ENCODE data around the gene ZNF554. TPM values are rescaled to one million over a fixed set of nuclear protein-coding genes. Genes with fewer than 3 reads are reported as not detected.
"Not testable (repeated sequence)": the region's sequence is repeated elsewhere in the genome, so short reads cannot be mapped to it uniquely, and the experiment has no call there.

ZNF554 gene
- total RNA-seq, 1 donor from 2014 or later, result 2.4 TPM

GRCh38 chr19:2814426-2814825 lies 5.2 kb upstream of the ZNF554 start:
- DNase-seq (ENCODE audit: low spot score), result no peak
- Mint-ChIP-seq H3K9me3 (no peaks in the 10 kb centered on the region), H3K36me3 (ENCODE audit: low read depth) (peaks cover 6% of the 10 kb centered on the region), H3K4me3 (ENCODE audit: low read depth) (no peak overlapping the region), H3K4me1 (ENCODE audit: low read depth) (no peaks in the 10 kb centered on the region), H3K27ac (no peak overlapping the region), H3K27me3 (ENCODE audit: low read depth) (no peaks in the 10 kb centered on the region)
- intact Hi-C loops (cut with micrococcal nuclease), result no loop called here

- no peaks in the 10 kb centered on the region for H3K27me3 Mint-ChIP-seq (ENCODE audit: low read depth)
- intact Hi-C loops (cut with micrococcal nuclease), result no loop called here
- no peak for DNase-seq (ENCODE audit: low spot score)
- no peak overlapping the region for H3K27ac Mint-ChIP-seq
- H3K4me1 Mint-ChIP-seq (ENCODE audit: low read depth), result no peaks in the 10 kb centered on the region
- no peak overlapping the region for H3K4me3 Mint-ChIP-seq (ENCODE audit: low read depth)
- peaks cover 4% of the 10 kb centered on the region for H3K36me3 Mint-ChIP-seq (ENCODE audit: low read depth)
- no peaks in the 10 kb centered on the region for H3K9me3 Mint-ChIP-seq
Observed at GRCh38 chr19:2815191-2815614, 4.5 kb upstream of the ZNF554 start.

DNA sequence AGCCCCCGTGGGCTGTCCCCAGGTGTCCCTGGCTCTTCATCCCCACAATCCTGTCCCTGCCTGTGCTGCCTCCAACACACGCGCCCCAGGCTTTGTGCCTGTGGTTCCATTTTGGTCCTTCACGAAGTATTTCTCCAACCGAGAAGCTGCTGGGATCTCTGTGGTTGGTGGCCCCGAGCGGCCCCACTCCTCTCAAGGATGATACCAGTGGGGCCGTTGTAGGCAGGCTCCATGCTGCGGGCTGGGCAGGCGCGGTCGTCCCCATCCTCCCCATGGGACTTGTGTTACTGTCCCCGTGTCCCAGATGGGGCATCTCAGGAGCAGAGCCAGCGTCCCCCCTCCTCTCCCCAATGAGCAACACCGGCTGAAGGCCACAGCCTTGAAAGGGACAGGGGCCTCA lies 3.7 kb upstream of the ZNF554 start:
- H3K9me3 Mint-ChIP-seq, result no peaks in the 10 kb centered on the region
- no peak for DNase-seq (ENCODE audit: low spot score)
- no peaks in the 10 kb centered on the region for H3K27me3 Mint-ChIP-seq (ENCODE audit: low read depth)
- no peaks in the 10 kb centered on the region for H3K4me1 Mint-ChIP-seq (ENCODE audit: low read depth)
- H3K27ac Mint-ChIP-seq, result no peak overlapping the region
- H3K4me3 Mint-ChIP-seq (ENCODE audit: low read depth), result no peak overlapping the region
- intact Hi-C loops (cut with micrococcal nuclease), result no loop called here
- peaks cover 4% of the 10 kb centered on the region for H3K36me3 Mint-ChIP-seq (ENCODE audit: low read depth)

DNA sequence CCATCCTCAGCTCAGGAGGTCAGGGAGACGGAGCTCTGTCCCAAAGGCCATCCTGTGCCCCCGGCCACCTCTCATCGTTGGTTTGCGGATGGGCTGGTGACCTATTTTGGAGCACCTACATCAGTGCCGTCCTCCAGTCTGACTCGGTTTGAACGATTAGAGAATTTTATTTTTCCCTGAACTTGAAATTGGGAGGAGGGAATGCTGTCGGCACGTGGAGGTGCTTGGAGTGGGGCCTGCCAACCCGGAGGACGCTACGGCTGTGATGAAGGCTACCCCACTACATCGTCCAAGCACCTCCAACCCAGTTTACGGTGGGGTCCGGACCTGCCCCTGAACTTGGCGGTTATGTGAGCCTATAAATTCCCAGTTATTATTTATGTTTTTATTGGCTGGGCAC lies 3.0 kb upstream of the ZNF554 start:
- Mint-ChIP-seq H3K36me3 (ENCODE audit: low read depth) (peaks cover 4% of the 10 kb centered on the region), H3K27ac (no peak overlapping the region), H3K9me3 (no peaks in the 10 kb centered on the region), H3K27me3 (ENCODE audit: low read depth) (no peaks in the 10 kb centered on the region), H3K4me1 (ENCODE audit: low read depth) (no peaks in the 10 kb centered on the region), H3K4me3 (ENCODE audit: low read depth) (no peak overlapping the region)
- no peak for DNase-seq (ENCODE audit: low spot score)
- intact Hi-C loops (cut with micrococcal nuclease), result no loop called here

DNA sequence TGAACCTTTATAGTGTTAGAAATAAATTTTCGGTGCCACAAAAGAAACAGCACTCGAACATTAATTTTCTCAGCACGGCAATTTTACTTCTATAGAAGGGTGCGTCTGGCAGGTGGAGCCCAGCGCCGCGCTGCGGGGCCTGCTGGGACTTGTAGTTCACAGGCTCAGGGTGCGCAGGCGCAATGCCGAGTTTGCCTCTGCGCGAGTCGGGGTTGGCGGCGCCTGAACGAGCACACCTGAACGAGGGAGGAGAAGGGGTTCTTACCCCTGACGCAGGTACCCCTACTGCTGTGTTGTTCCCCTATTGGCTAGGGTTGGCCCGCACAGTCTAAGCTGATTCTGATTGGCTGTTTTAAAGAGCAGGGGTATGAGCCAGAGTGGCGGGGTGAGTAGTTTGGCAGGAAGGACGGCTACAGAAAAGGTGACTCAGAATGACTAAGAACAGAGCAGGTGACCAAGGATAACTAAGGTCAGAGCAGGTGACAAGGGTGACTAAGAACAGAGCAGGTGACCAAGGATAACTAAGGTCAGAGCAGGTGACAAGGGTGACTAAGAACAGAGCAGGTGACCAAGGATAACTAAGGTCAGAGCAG lies 2.3 kb upstream of the ZNF554 start:
- H3K36me3 Mint-ChIP-seq (ENCODE audit: low read depth); DNase-seq (ENCODE audit: low spot score); H3K27ac Mint-ChIP-seq; H3K9me3 Mint-ChIP-seq; H3K4me3 Mint-ChIP-seq (ENCODE audit: low read depth); intact Hi-C loops (cut with micrococcal nuclease); H3K4me1 Mint-ChIP-seq (ENCODE audit: low read depth); H3K27me3 Mint-ChIP-seq (ENCODE audit: low read depth): not testable (repeated sequence)

DNA sequence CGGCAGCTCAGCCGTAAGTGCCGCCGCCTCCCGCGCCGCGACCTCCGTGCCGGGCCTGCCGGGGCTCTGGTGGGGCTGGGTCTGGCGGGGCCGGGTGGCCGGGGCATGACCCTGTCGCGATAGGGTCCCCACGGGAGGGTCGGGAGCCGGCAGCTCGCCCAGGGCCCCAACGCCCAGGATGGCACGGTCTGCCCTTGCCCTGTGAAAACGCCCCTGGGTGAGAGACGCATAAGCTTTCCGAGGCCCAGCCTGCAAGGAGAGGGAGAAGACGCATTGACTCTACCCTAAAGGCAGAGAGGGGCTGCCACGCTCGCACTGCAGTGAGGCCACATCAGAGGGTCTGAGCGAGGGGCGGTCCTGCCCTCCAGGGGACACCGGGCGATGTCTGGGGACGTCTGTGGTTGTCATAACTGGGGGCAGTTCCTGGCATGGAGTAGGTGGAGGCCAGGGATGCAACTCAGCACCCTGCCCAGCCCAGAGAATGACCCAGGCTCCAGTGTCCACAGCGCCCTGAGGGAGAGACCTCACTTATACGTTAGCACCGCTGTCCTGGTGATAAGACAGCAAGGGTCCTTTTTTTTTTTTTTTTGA lies 539 bp downstream of the ZNF554 start:
- no peak for DNase-seq (ENCODE audit: low spot score)
- Mint-ChIP-seq H3K27me3 (ENCODE audit: low read depth) (no peaks in the 10 kb centered on the region), H3K9me3 (peaks cover 8% of the 10 kb centered on the region), H3K36me3 (ENCODE audit: low read depth) (peaks cover 6% of the 10 kb centered on the region), H3K4me1 (ENCODE audit: low read depth) (no peaks in the 10 kb centered on the region), H3K4me3 (ENCODE audit: low read depth) (peak overlapping the region; percentile 79), H3K27ac (no peak overlapping the region)
- intact Hi-C loops (cut with micrococcal nuclease), result no loop called here

DNA sequence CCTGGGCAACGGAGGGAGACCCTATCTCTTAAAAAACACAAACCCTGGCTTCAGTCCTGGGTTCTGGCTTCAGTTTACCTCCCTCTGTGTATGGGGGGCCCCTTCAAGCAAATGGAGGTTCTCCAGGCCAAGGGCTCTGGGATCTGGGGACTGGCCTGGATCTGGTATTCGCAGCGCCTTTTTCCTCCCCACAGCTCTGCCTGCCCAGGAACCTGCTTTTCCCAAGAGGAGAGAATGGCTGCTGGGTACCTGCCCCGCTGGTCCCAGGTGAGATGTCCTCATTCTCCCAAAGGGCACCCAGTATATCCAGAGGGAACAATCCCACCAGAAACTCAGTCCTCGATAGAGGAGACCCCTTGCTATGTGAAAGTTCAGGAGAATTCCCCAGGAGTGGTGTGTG lies 3.2 kb downstream of the ZNF554 start:
- Mint-ChIP-seq H3K9me3 (peaks cover 20% of the 10 kb centered on the region), H3K27ac (no peak overlapping the region), H3K4me3 (ENCODE audit: low read depth) (no peak overlapping the region), H3K36me3 (ENCODE audit: low read depth) (peaks cover 20% of the 10 kb centered on the region), H3K27me3 (ENCODE audit: low read depth) (no peaks in the 10 kb centered on the region), H3K4me1 (ENCODE audit: low read depth) (no peaks in the 10 kb centered on the region)
- DNase-seq (ENCODE audit: low spot score), result no peak
- intact Hi-C loops (cut with micrococcal nuclease), result no loop called here

- Mint-ChIP-seq H3K36me3 (ENCODE audit: low read depth) (peaks cover 28% of the 10 kb centered on the region), H3K27me3 (ENCODE audit: low read depth) (no peaks in the 10 kb centered on the region), H3K4me1 (ENCODE audit: low read depth) (no peaks in the 10 kb centered on the region), H3K9me3 (peaks cover 28% of the 10 kb centered on the region), H3K27ac (no peak overlapping the region), H3K4me3 (ENCODE audit: low read depth) (no peak overlapping the region)
- no peak for DNase-seq (ENCODE audit: low spot score)
- intact Hi-C loops (cut with micrococcal nuclease), result no loop called here
Observed at GRCh38 chr19:2823646-2824045, 4.0 kb downstream of the ZNF554 start.

- Mint-ChIP-seq H3K27me3 (ENCODE audit: low read depth) (no peaks in the 10 kb centered on the region), H3K4me1 (ENCODE audit: low read depth) (no peaks in the 10 kb centered on the region), H3K4me3 (ENCODE audit: low read depth) (no peak overlapping the region), H3K27ac (no peak overlapping the region), H3K36me3 (ENCODE audit: low read depth) (peaks cover 28% of the 10 kb centered on the region), H3K9me3 (peaks cover 30% of the 10 kb centered on the region)
- intact Hi-C loops (cut with micrococcal nuclease), result no loop called here
- no peak for DNase-seq (ENCODE audit: low spot score)
Observed at GRCh38 chr19:2824129-2824528, 4.5 kb downstream of the ZNF554 start.

DNA sequence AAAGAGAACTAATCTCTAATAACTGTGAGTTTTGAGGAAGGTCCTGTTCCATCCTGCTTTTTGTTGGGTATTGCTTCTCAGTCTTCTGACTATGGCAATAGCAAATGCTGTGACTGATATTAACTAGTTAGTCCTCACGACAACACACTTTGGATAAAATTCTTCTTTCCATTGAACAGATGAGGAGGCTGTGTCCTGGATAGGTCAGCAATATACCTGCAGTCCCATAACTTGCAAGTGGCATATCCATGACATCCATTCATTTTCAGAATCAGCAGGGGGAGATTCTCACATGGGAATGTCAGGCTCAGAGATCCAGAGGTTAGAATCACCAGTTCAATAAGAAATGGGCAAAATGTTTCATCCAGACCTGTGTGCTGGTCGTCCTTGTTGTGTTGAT lies 7.4 kb downstream of the ZNF554 start:
- no peak for DNase-seq (ENCODE audit: low spot score)
- H3K9me3 Mint-ChIP-seq, result peaks cover 38% of the 10 kb centered on the region
- intact Hi-C loops (cut with micrococcal nuclease), result no loop called here
- peaks cover 36% of the 10 kb centered on the region for H3K36me3 Mint-ChIP-seq (ENCODE audit: low read depth)
- H3K27ac Mint-ChIP-seq, result no peak overlapping the region
- no peaks in the 10 kb centered on the region for H3K27me3 Mint-ChIP-seq (ENCODE audit: low read depth)
- H3K4me1 Mint-ChIP-seq (ENCODE audit: low read depth), result no peaks in the 10 kb centered on the region
- H3K4me3 Mint-ChIP-seq (ENCODE audit: low read depth), result no peak overlapping the region

GRCh38 chr19:2827840-2828489 lies 8.3 kb downstream of the ZNF554 start:
- Mint-ChIP-seq H3K36me3 (ENCODE audit: low read depth) (peaks cover 40% of the 10 kb centered on the region), H3K27me3 (ENCODE audit: low read depth) (no peaks in the 10 kb centered on the region), H3K9me3 (peaks cover 47% of the 10 kb centered on the region), H3K4me1 (ENCODE audit: low read depth) (no peaks in the 10 kb centered on the region), H3K27ac (no peak overlapping the region), H3K4me3 (ENCODE audit: low read depth) (no peak overlapping the region)
- DNase-seq (ENCODE audit: low spot score), result no peak
- intact Hi-C loops (cut with micrococcal nuclease), result no loop called here

GRCh38 chr19:2834294-2834871 lies 14.7 kb downstream of the ZNF554 start:
- intact Hi-C loops (cut with micrococcal nuclease), result no loop called here
- Mint-ChIP-seq H3K4me1 (ENCODE audit: low read depth) (no peaks in the 10 kb centered on the region), H3K4me3 (ENCODE audit: low read depth) (no peak overlapping the region), H3K36me3 (ENCODE audit: low read depth) (peaks cover 41% of the 10 kb centered on the region), H3K9me3 (peaks cover 59% of the 10 kb centered on the region), H3K27me3 (ENCODE audit: low read depth) (no peaks in the 10 kb centered on the region), H3K27ac (no peak overlapping the region)
- DNase-seq (ENCODE audit: low spot score), result no peak

GRCh38 chr19:2837430-2837829 lies 17.8 kb downstream of the ZNF554 start:
- no peak overlapping the region for H3K4me3 Mint-ChIP-seq (ENCODE audit: low read depth)
- intact Hi-C loops (cut with micrococcal nuclease), result no loop called here

More at GRCh38 chr19:2837430-2837829, 17.8 kb downstream of the ZNF554 start:
- Mint-ChIP-seq H3K36me3 (ENCODE audit: low read depth) (peaks cover 34% of the 10 kb centered on the region), H3K27me3 (ENCODE audit: low read depth) (peaks cover 3% of the 10 kb centered on the region), H3K9me3 (peaks cover 48% of the 10 kb centered on the region), H3K27ac (no peak overlapping the region), H3K4me1 (ENCODE audit: low read depth) (no peaks in the 10 kb centered on the region)
- no peak for DNase-seq (ENCODE audit: low spot score)

All from activated T-helper 2 cell treated with anti-CD3 and anti-CD28 coated beads, Interferon-gamma antibody, Interleukin-2, Interleukin-4, amounts not matched to agents 10 μg/mL and 5 μg/mL and 100 μg/mL, durations not matched to agents 14 hours and 24 hours and 36 hours (primary cell).